SIG-M5 (cell line): ENCODE results near the gene ULK2.
"Not testable (repeated sequence)": the region's sequence is repeated elsewhere in the genome, so short reads cannot be mapped to it uniquely, and the experiment has no call there.

Experiments
- DNase-seq: peaks from one replicate; lab custom pipeline; 2025; lab: John Stamatoyannopoulos, UW

Gene ULK2

DNA sequence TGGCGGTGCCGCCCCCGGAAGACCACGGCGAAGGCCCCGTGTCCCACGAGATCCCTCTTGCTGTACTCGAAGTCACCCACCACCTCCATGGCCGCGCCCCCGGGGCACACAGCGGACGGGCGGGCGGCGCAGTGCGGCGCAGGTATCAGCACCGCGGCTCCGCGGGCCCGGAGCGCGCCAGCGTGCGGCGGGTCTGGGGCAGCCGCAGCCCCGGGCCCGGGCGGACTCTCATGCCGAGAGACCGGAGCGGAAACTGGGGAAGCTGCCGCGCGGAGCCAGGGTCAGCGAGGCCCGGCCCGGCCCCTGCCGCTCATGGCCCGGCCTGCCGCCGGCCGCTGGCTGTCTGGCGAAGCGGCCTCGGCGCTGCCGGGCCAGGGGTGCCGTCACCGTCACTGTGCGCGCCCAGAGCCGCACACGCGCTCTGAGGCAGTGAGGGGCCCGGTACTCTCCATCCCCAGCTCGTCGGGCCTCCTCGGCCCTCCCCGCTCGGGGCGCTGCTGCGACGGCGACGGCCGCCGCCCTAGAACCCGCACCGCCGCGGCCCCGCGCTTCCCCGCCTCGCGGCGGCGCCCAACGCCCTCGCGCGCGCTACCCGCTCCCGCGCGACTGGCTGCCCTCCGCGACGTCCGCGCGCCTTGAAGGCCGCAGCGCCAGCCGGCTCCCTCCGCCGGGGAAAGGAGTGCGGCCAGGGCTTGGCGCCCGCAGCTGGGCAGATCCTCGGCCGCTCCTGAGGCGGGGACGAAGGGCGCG is at the start of gene ULK2:
ULK2 (minus strand) TSS at position 608 of the 750 bp plus-strand sequence; CDS start at position 89, 519 bp downstream.
- DNase-seq = no peak

DNA sequence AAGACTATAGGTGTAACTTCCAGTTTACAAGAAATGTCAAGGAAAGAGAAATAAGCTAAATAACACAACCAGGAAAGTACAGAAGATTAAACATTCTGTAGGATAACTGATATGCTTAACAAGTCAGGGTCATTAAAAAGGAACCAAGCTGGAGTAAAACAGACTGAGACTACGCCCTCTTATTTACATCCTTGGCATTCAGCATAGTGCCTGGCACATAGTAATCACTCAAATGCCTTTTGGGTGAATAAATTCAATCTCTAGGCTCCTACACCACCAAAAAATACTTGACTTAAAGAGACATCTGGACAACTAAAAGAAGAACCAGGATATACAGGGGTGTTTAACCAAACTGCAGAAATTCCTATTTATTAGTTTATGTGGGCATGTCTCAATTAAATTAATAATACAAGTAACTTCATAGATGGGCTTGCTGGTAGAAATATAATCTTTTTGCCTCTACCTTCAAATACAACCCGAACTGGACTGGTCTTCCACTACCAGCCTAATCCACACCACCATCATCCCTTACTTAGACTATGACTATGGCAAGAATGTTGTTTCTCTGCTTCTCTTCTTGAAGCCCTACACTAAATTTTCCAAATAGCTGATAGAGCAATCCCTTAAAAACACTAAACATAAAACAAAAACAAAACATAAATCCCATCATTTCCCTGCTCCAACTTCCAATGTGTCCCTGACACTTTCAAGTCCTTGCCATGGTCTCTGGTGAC is 47.7 kb upstream of the ULK2 start:
- DNase-seq = no peak

DNA sequence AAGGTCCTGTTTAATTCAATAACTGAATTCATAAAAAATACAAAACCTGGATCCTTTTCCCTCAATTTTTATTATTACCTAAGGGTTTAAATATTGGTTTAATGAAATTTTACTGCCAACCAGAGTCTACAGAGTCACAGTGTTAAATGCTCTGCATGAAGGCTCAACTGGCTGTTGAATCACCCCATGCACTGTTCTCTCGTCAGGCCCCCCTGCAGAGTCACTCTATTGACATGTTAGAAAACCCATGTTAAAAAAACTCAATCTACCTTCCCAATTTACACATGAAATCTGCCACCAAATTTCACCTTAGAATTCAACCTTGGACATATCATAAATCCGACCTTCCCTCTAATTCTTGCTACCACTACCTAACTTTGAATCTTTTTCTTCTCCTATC is 43.3 kb upstream of the ULK2 start:
- DNase-seq = no peak

DNA sequence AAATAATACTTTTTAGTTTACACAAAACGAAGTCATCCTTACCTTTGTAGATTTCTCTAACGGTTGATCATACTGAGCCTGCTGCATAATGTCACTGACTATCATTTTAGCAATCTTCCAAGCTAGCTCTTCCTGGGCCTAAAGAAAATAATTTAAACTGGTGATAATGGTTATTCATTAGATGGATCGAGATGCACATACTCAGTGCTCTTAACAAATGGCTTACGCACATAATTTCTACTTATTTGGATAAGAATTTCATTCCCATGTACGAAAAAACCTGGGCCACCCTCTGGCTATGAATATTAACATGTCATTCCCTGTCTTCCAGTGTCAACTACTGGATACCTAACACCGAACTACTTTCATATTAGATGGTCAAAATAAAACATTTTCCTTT is 41.4 kb upstream of the ULK2 start:
- DNase-seq = no peak

DNA sequence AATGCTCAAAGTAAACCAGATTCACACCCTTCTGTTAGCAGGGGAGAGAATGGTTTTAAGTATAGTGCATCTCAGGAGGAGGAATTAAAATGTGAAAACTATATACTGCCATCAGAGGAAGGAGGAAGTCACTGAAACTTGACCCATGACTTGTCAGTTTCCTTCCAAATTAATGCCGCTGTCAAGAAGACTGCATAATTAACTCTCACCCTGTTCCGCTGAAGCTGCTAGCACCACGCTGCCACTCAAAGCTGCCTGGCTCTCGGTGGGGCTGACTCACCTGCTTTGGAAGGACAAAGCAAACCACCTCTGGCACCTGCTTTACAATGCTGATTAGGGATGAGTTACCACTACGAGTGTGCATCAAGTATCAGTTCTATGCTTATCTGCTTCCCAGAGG is 37.8 kb upstream of the ULK2 start:
- DNase-seq = no peak

DNA sequence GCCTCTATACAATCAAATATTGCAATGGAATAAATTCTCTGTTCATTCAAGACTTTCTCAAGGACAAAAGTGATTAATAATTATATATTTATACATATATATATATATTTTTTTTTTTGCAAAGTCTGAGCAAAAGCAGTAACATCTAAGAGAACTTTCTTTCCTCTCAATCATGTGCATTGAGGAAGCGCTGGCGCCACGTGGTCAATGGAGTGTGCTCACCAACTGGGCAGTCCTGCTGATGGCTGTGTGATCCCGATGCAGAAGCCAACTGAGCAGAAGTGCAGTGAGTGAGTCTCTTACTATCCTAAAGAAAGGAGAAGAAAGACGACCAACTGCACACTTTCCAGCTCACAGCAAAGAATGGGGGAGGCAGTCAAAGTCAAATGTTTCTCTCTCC is 37.2 kb upstream of the ULK2 start:
- DNase-seq = no peak

DNA sequence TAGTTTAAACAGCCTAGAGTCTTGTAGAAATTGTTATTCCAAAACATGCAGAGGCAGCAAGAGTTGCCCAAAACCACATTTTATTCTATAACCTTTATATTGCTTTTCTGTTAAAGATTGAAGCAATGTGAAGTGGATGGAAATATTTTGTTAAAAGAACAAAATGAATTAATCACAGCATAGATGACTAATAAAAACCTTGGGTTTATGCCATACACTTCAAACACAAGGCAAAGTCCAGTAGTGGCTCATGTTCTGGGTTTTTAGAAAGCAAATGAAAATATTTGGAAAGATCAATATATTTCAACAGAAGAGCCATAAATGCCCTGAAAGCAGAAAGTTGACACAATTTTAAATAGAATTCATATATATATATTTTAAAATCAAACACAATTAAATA is 36.7 kb upstream of the ULK2 start:
- DNase-seq = no peak

DNA sequence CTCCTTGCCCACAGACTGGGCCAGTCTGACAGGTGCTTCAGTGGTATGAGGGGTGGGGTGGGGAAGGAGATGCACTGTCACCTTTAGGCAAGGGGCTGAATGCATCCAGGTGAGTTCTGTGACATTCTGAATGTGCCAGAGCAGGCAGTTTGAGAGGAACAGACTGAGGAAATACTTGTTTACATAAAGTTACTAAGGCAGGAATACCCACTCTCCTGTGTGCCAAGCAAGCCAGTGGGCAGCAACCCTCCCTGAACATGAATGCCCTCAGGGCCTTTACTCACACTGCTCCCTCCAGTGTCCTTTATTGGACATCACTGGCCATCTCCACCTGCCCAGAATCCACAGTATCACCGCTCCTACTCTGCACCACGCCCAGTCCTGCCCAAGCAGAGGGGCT is 33.1 kb upstream of the ULK2 start:
- no peak for DNase-seq

DNA sequence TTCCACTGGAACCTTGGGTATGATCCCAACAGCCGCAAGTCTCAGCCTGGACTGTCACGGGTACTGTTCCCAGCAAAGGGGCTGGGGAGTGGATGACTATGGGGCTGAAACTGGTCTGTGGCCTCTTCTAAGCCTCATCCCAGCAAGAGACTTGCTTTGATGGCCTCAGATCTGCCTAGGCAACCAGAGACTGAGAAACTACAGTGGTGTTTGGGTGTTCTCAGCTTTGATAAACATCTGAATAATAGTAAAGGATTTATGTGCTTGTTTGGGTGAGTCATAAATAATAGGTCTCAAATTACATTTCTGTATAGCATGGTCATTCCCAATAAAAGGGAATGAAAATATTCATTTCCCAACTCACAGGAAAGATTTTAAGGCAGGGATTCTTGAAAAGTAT is 30.2 kb upstream of the ULK2 start:
- no peak for DNase-seq

DNA sequence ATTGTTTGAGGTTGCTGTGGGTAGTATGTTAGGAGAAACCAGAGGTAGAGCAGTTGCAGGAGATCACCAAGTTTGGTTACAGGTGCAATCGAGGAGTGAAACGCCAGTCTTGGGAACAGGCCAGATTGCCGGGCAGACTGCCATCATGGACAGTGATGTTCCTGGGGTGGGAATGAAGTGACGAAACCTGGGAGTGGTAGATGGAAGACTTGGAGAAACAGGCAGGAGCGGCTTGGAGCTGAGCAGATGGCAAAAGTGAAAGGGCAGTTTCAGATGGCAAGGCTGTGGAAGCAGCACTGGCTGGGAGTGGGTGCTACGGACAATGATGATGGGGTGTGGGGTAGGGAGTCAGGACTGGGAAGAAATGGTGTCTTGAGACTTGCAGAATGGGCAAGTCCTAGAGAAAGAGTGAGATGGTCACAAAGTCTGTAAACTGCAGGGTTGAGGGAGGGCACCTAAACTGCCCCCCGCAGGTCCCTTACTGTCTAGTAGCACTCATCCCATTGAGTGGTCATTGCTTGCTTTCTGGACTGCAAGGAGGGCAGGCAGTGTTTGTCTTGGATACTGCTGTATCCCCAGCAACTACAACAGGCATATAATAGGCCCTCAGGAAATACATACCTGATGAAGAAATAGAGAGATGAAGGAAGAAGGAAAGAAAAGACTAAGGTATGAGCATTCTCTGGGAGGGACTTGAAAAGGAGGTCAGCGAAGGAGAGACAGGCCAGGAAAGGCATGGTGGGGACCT is 29.5 kb upstream of the ULK2 start:
- DNase-seq = no peak

DNA sequence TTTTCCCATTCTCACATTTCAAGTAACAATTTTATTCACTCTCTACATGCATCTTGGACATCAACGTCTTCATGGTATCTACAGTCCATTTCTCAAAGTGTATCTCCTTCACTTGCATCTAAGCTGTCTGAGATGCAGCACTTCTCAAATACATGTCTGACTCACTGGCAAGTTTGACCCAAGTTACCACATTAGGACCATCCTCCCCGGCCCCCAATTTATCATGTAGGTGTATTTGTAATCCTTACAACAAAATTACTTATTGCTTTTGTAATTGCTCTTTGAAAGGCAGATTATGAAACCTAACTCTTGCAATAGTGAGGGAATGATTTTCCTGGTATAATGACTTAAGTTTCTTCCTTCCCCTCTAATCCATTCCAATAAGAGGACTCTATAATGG is 28.9 kb upstream of the ULK2 start:
- no peak for DNase-seq

DNA sequence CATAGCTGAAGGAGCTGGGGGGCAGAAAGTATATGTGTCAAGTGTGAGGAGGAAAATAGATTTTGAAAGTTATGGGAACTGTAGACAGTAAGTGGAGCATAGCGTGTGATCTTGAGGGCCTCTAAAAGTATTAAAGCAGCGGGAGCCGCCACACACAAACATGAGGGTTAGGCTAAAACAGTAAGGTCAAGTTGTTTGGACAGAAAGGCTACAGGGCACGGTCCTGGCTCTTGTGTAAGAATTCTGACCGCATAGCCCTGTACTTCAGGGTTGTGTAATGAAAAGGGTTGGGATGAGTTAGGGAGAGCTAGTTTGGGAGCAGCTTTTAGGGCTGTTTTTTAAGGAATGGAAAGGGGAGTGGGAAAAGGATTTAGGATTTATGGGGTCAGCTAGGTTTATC is 22.8 kb upstream of the ULK2 start:
- DNase-seq = not testable (repeated sequence)

DNA sequence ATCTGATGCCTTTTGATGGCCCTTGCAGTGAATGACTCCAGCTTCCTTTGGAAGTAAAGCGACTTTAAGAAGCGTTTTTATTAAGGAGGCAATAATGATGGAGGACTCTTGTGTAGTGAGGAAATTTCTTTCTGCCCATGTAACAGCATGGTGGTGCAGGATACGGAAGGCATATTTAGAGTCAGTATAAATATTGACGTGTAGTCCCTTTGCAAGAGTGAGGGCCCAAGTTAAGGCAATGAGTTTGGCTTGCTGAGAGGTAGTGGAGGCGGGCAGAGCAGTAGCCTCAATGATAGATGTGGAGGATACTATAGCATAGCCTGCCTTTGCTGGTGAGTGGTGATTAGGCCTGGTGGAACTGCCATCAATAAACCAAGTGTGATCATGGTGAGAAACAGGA is 22.3 kb upstream of the ULK2 start:
- not testable (repeated sequence) for DNase-seq

DNA sequence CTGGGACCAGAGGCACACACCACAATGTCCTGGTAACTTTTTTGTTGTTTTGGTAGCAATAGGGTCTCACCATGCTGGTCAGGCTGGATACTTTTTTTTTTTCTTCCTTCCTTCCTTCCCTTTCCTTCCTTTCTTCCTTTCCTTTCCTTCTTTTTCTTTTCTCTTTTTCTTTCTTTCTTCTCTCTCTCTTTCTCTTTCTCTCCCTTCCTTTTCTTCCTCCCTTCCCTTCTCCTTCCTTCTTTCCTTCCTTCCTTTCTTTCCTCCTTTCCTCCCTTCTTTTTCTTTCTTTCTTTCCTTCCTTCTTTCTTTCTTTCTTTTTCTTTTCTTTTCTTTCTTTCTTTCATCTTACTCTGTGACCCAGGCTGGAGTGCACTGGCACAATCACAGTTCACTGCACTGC is 18.4 kb upstream of the ULK2 start:
- no peak for DNase-seq

DNA sequence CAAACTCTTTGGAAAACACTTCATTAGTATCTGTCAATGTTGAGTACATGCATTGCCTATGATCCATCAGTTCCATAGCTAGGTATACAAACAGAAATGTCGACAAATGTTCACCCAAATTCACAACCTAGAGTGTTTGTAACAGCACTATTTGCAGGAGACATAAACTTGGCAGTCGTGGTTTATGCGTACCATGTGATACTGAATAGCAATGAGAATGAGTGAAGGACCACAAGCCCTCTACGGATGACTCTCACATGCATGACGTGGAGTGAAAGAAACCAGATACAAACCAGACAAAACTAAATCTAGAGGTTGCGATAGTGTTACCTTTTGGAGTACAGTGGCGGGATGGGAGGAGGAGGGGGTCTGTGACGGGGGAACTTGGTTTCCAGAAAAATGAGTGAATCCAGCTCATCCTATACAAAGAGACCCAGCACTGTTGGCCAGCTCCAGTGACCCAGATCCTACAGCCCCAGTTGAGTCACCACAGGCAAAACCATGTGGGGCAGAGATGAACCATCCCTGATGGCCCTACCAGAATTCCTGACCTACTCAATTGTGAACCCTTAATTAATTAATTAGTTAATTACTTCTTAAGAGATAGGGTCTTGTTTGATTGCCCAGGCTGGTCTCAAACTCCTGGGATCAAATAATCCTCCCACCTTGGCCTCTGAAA is 15.9 kb upstream of the ULK2 start:
- DNase-seq = no peak

DNA sequence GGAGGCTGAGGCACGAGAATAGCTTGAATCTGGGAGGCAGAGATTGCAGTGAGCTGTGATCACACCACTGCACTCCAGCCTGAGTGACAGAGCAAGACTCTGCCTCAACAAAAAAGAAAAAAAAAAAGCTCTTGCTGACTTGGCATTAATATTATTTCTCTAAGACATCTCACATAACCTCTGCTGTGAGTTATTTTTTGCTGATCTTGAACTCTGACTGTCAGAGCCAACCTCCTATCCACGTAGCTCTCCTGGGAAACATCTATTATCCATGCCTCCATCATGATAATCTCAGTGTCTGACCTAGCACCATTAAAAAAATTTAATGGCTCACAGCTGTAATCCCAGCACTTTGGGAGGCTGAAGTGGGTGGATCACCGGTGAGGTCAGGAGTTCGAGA is 12.7 kb upstream of the ULK2 start:
- DNase-seq = no peak

DNA sequence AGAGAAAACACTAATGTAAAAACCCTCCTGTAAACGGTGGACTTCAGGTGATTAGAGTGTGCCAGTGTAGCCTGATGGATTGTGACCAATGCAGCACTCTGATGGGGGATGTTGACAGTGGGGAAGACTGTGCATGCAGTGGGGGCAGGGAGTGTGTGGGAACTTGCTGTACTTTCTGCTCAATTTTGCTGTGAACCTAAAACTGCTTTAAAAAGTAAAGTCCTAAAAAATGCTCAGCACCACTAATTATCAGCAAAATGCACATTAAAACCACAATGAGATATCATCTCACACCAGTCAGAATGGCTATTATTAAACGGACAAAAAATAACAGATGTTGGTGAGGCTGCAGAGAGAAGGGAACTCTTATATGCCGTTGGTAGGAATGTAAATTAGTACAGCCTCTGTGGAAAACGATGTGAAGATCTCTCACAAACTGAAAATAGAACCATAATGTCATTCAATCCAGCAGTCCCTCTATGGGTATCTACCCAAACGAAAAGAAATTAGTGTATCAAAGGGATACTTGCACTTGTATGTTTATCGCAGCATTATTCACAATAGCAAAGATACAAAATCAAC is 9.7 kb upstream of the ULK2 start:
- DNase-seq = no peak

DNA sequence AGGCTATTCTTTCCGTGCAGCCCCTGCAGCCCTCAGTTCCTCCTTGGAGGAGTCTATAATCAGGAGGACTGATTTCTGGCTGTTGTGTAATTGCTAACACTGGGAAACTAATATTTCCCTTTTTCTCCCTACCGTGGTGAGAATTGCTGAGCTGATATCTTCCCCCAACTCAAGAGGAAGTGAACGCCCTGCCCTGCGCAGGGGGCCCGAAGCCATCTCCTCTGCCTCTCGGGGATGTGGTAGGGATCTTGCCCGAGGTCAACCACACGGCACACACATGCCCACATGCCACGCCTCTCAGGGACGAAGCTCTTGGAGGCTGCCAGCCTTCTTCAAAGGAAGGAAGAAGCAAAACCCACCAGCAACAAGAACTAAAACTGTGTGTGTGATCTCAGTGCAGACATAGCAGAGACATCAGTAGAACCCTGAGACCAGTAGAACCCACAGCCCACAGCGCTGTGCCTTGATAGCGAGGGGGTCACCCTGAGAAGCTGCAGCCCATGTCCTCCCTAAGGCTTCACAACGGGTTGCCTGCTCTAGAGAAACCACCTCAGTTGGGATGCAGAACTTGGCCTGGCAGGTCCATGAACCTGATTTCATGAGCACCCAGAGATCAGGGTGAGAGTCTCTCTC is 8.9 kb upstream of the ULK2 start:
- peak; percentile 84 for DNase-seq

DNA sequence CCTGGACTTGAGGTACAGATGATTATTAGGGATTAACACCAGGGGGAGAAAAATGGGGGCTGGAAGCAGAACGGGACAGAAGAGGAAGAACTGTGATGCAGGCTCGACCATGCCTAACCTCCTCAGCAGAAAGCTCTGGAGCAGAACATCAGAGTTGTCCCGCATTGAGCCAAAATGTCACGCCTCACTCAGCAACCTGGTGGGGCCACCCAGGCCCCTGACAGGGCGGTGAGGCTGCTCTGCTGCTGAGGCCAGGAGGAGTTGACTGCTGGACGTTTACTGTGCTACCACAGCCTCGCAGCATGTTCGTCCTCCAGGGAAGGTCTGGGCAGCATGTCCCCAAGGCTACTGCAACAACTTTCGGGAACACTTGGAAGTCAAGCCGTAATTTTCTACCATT is 6.5 kb upstream of the ULK2 start:
- DNase-seq = no peak

DNA sequence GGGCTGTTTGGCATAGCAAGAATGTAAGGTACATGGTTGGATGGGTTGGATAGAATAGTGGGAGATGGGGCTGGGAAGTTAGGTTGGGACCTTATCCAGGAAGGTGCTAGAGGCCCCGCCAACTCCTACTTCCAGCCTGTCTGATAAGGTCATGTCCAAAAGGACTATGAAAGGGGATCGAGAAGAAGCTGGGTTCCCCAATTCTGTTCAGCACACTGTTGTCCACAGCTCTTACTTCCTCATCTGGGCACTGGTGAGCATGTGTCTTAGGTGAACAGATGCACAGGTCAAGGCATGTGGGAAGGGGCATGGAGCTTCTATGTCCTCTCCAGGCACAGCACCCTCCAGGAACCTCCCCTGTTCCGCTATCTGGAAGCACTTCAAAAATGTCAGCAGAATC is 5.6 kb upstream of the ULK2 start:
- DNase-seq = no peak

DNA sequence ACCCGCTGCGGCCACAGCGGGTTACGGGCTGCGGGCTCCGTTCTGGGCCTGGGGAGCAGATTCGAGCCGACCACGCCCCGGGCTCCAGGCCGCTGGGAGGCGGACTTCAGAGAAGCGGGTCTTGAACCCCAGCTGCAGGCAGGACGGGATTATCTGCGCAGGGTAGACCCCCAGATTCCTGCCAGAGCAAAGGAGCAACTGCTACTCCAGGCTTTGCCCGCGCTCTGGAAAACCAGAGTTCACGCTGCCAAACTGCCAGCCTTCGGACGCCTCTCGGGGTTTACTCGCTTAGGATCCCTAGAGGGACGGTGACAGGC is 301 bp upstream of the ULK2 start:
- DNase-seq = no peak

DNA sequence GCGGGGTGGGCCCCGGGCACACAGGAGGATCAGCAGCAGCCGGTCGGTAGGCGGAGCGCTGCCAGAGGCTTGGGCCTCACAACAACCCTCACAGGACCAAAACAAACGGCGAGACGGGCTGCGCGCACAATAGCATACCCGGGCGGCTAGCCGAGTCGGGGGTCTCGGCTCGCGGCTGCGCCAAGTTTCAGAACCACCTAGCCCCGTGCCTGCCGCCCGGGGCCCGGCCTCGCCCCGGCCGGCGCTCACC is 732 bp downstream of the ULK2 start:
- no peak for DNase-seq
